HCT116 (cell line): ENCODE data around the gene SMIM20. TPM values are rescaled to one million over a fixed set of nuclear protein-coding genes. Genes with fewer than 3 reads are reported as not detected.

ENCODE experiments used
- ATAC-seq: fragments of 200-7000 bp; cut with Tn5 transposase; 2 replicates; pipeline ENCODE4 v1.9.1; 2020; ENCODE audit warnings: mild to moderate bottlenecking, moderate library complexity
- BruUV-seq: library from RNA; stranded (reverse); fragments of 400-500 nt; replicated peaks from 2 replicates; lab custom pipeline; 2021; lab: Mats Ljungman, UMichigan
- CTCF ChIA-PET: fragments of 300-600 bp; sonication (Branson Sonifier 250); formaldehyde crosslinking; loops from one replicate; lab custom pipeline; 2021; ENCODE audit warnings: antibody characterized with exemption; lab: Charles Lee
- POLR2A ChIA-PET: fragments of 300-600, 350-600 bp; sonication (Branson Sonifier 250); formaldehyde crosslinking; loops from one replicate; lab custom pipeline; 2021; ENCODE audit warnings: antibody characterized with exemption; lab: Charles Lee
- RAD21 ChIA-PET, 2 experiments: fragments of 300-600 bp; sonication (Branson Sonifier 250); formaldehyde crosslinking; loops; one replicate each; lab custom pipeline; 2023; ENCODE audit warnings: low total read pairs in 2 of 2; ENCODE audit not compliant: uncharacterized antibody in 2 of 2, unreplicated experiment in 2 of 2, low non-redundant PET in 1 of 2; lab: Charles Lee
- DNase-seq: peaks from one replicate; pipeline ENCODE4 v3.0.0-alpha.2; 2010; ENCODE audit warnings: low read depth, low spot score
- H2AFZ ChIP-seq: fragments of 200-600 bp; shearing (Covaris generic), sonication (generic); 2 replicates; pipeline ENCODE4 v1.6.1; 2017; ENCODE audit warnings: low read depth, mixed run types, mixed read lengths, antibody characterized with exemption, low read length; ENCODE audit not compliant: poor library complexity, severe bottlenecking
- H3K27ac ChIP-seq: 2 replicates; pipeline ENCODE4 v1.5.1; 2012; ENCODE audit warnings: low read depth, low read length
- H3K27me3 ChIP-seq: fragments of 200-600 bp; sonication (generic); 2 replicates; pipeline ENCODE4 v1.6.1; 2016; ENCODE audit warnings: mixed run types, low read length, mixed read lengths; ENCODE audit not compliant: insufficient read depth
- H3K36me3 ChIP-seq, 2 experiments: fragments of 200-500 bp in 1 of 2; fragments of 200-600 bp in 1 of 2; sonication (Bioruptor generic) in 1 of 2; sonication (generic) in 1 of 2; 2 replicates each; pipeline versions ENCODE4 v1.5.1 to v1.6.1; 2014 to 2016; ENCODE audit warnings: low read length in 2 of 2, inconsistent platforms in 1 of 2, mixed read lengths in 1 of 2, mixed run types in 1 of 2; ENCODE audit not compliant: insufficient read depth in 2 of 2, control insufficient read depth in 1 of 2
- H3K4me1 ChIP-seq, 2 experiments: fragments of 200-600 bp in 1 of 2; sonication (generic) in 1 of 2; 2 replicates each; pipeline versions ENCODE4 v1.5.1 to v1.6.1; 2012 to 2017; ENCODE audit warnings: low read length in 2 of 2, inconsistent platforms in 1 of 2, mild to moderate bottlenecking in 1 of 2, mixed read lengths in 1 of 2, mixed run types in 1 of 2, moderate library complexity in 1 of 2; ENCODE audit not compliant: insufficient read depth in 2 of 2, control insufficient read depth in 1 of 2
- H3K4me2 ChIP-seq: fragments of 200-600 bp; sonication (generic); 2 replicates; pipeline ENCODE4 v1.6.1; 2017; ENCODE audit warnings: mixed run types, low read length, mixed read lengths
- H3K4me3 ChIP-seq, 2 experiments: fragments of 200-600 bp in 1 of 2; sonication (generic) in 1 of 2; replicated peaks in 1 of 2; 2 replicates each; pipeline ENCODE4 v1.5.1; 2011 to 2016; ENCODE audit warnings: low read length in 2 of 2, control low read depth in 1 of 2, low read depth in 1 of 2, mild to moderate bottlenecking in 1 of 2, mixed read lengths in 1 of 2, mixed run types in 1 of 2
- H3K79me2 ChIP-seq: fragments of 200-600 bp; sonication (generic); 2 replicates; pipeline ENCODE4 v1.6.1; 2017; ENCODE audit warnings: mild to moderate bottlenecking, mixed run types, low read length, moderate library complexity, mixed read lengths; ENCODE audit not compliant: insufficient read depth
- H3K9ac ChIP-seq: fragments of 200-600 bp; sonication (generic); 2 replicates; pipeline ENCODE4 v1.6.1; 2016; ENCODE audit warnings: low read length, mixed read lengths
- H3K9me2 ChIP-seq: fragments of 200-600 bp; sonication (generic), shearing (Covaris generic); 2 replicates; pipeline ENCODE4 v1.6.1; 2017; ENCODE audit warnings: mixed run types, mild to moderate bottlenecking, moderate library complexity; ENCODE audit not compliant: insufficient read depth
- H3K9me3 ChIP-seq, 2 experiments: fragments of 200-500 bp in 1 of 2; fragments of 200-600 bp in 1 of 2; sonication (Bioruptor generic) in 1 of 2; sonication (generic) in 1 of 2; 2 replicates each; pipeline ENCODE4 v1.6.1; 2014 to 2017; ENCODE audit warnings: low read length in 2 of 2, mixed read lengths in 2 of 2, inconsistent platforms in 1 of 2, low read depth in 1 of 2, mild to moderate bottlenecking in 1 of 2, mixed run types in 1 of 2, moderate library complexity in 1 of 2; ENCODE audit not compliant: control insufficient read depth in 1 of 2, insufficient read depth in 1 of 2
- H4K20me1 ChIP-seq: fragments of 200-600 bp; sonication (generic), shearing (Covaris generic); 2 replicates; pipeline ENCODE4 v1.6.1; 2017; ENCODE audit warnings: mixed run types, mild to moderate bottlenecking, moderate library complexity; ENCODE audit not compliant: insufficient read depth
- CBX3 ChIP-seq: IDR thresholded peaks from 2 replicates; pipeline ENCODE4 v1.6.1; 2012; ENCODE audit warnings: low read depth
- CEBPB ChIP-seq: IDR thresholded peaks from 2 replicates; pipeline ENCODE4 v1.6.1; 2012; ENCODE audit warnings: low read depth
- FOSL1 ChIP-seq: IDR thresholded peaks from 2 replicates; pipeline ENCODE4 v1.6.1; 2012; ENCODE audit warnings: low read depth
- RAD21 ChIP-seq: IDR thresholded peaks from 2 replicates; pipeline ENCODE4 v1.6.1; 2012; ENCODE audit warnings: low read depth, mild to moderate bottlenecking
- SP1 ChIP-seq: IDR thresholded peaks from 2 replicates; pipeline ENCODE4 v1.6.1; 2012; ENCODE audit warnings: low read depth
- SRF ChIP-seq: IDR thresholded peaks from 2 replicates; pipeline ENCODE4 v1.6.1; 2012; ENCODE audit warnings: low read depth
- TCF7L2 ChIP-seq: IDR thresholded peaks from 2 replicates; pipeline ENCODE4 v1.7.0; 2011; ENCODE audit warnings: borderline replicate concordance, inconsistent platforms; ENCODE audit not compliant: insufficient read depth, insufficient read length; ENCODE audit errors: extremely low read depth
- ZFX ChIP-seq: fragments of 450-650 bp; IDR thresholded peaks from 2 replicates; pipeline ENCODE4 v1.6.1; 2017
- ZNF274 ChIP-seq: fragments of 200-500 bp; sonication (Bioruptor generic); IDR thresholded peaks from 2 replicates; pipeline ENCODE4 v1.6.1; 2014; ENCODE audit warnings: mild to moderate bottlenecking, low read depth, low read length, inconsistent platforms
- intact Hi-C: fragments of 100-400 bp; cut with micrococcal nuclease; formaldehyde crosslinking; loops from 2 replicates; pipeline ENCODE4 v1.10.0; 2022
- total RNA-seq: library from RNA; stranded (reverse); gene quantifications from one replicate; pipeline ENCODE4 v1.2.1, GENCODE V29; 2021; ENCODE audit not compliant: unreplicated experiment
- TF ChIP-seq, protein P1 (sequence below): IDR thresholded peaks from 2 replicates; pipeline ENCODE4 v1.6.1; 2012
- TF ChIP-seq, protein P2 (sequence below), 3 experiments: fragments of 200-600 bp in 1 of 3; sonication (generic) in 1 of 3; IDR thresholded peaks in 2 of 3; conservative IDR thresholded peaks in 1 of 3; 2 replicates each; pipeline ENCODE4 v1.5.1; 2012 to 2017; ENCODE audit warnings: low read depth in 2 of 3, low read length in 2 of 3, antibody characterized with exemption in 1 of 3, borderline replicate concordance in 1 of 3, control low read depth in 1 of 3, mild to moderate bottlenecking in 1 of 3, mixed read lengths in 1 of 3, mixed run types in 1 of 3, moderate library complexity in 1 of 3; ENCODE audit not compliant: insufficient read depth in 1 of 3

The SMIM20 gene
- total RNA-seq, 1 experiment from 2014 or later, result 36.9 TPM

DNA sequence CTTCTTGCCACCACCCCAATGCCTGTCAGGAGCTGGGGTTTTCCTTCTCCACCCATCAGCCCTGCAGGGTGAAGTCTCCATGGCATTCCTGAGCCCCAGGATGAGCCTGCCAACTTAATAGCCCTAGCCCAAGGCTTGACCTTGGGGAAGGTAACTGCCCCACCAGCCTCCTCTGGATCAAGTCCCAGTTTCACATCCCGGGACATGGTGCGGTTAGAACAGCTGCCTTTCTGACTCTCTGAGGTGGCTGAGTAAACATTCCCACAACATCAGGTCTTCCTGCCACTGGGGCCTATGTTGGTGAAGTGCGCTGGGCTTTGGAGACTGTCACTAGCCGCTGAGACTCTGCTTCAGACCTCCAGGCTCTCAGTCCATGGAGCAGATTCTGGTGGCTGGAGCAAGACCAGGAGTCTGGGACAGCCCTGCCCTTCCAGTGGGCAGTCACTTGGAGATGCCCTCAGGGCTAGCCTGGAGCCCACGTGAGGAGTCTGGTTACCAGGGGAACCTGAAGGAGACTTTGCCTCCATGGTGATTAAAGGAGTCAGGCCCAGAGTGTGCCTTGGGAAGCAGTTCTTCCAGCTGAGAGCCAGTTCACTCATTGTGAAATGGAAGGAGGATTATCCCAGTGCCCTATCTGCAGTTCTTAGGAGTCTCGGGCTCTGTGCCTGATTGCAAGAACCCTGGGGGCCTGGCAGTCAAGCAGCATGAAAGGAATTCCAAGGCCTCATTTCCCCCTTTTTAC lies 56.8 kb downstream of the SMIM20 start:
- RAD21 ChIA-PET, result no interaction called here
- no peak for DNase-seq
- no peak overlapping the region for H3K27ac ChIP-seq
- H3K9ac ChIP-seq, result no peak overlapping the region
- H3K36me3 ChIP-seq, result no peaks in the 10 kb centered on the region
- CTCF ChIA-PET, result interaction anchor here (1.7 kb wide), 1 partner anchor 17 kb away, joined by 5 read pairs; no protein-coding TSS in a partner anchor
- no peaks in the 10 kb centered on the region for H3K9me3 ChIP-seq
- intact Hi-C loops, result no loop called here
- no peaks in the 10 kb centered on the region for H3K9me2 ChIP-seq
- H3K27me3 ChIP-seq, result no peaks in the 10 kb centered on the region
- H2AFZ ChIP-seq, result no peak overlapping the region
- H3K4me2 ChIP-seq, result no peak overlapping the region
- ATAC-seq, result no peak
- POLR2A ChIA-PET, result no interaction called here
- no peaks in the 10 kb centered on the region for H3K79me2 ChIP-seq
- H3K4me1 ChIP-seq, result no peaks in the 10 kb centered on the region; a peak in 1 of 4 replicates
- no peak for TF ChIP-seq FOSL1
- TF ChIP-seq RAD21, result no peak
- TF ChIP-seq, protein P1, sequence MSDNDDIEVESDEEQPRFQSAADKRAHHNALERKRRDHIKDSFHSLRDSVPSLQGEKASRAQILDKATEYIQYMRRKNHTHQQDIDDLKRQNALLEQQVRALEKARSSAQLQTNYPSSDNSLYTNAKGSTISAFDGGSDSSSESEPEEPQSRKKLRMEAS, result no peak
- TF ChIP-seq CBX3, result no peak
- TF ChIP-seq, protein P2, sequence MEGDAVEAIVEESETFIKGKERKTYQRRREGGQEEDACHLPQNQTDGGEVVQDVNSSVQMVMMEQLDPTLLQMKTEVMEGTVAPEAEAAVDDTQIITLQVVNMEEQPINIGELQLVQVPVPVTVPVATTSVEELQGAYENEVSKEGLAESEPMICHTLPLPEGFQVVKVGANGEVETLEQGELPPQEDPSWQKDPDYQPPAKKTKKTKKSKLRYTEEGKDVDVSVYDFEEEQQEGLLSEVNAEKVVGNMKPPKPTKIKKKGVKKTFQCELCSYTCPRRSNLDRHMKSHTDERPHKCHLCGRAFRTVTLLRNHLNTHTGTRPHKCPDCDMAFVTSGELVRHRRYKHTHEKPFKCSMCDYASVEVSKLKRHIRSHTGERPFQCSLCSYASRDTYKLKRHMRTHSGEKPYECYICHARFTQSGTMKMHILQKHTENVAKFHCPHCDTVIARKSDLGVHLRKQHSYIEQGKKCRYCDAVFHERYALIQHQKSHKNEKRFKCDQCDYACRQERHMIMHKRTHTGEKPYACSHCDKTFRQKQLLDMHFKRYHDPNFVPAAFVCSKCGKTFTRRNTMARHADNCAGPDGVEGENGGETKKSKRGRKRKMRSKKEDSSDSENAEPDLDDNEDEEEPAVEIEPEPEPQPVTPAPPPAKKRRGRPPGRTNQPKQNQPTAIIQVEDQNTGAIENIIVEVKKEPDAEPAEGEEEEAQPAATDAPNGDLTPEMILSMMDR (IDR thresholded peaks at IDR 0.05 in 2 of 3, conservative IDR thresholded peaks at IDR 0.05 in 1 of 3; ENCODE audit: borderline replicate concordance in 1 of 3, insufficient read depth in 1 of 3, low read depth in 2 of 3, low read length in 2 of 3), result no peak
- no peak for TF ChIP-seq CEBPB
- no peak for TF ChIP-seq ZNF274
- TF ChIP-seq SP1, result no peak
- no peak for TF ChIP-seq TCF7L2
- no peak for TF ChIP-seq SRF
- no peak for TF ChIP-seq ZFX
- BruUV-seq, result no TSS peak
- H4K20me1 ChIP-seq, result no peaks in the 10 kb centered on the region
- H3K4me3 ChIP-seq, result no peak overlapping the region
